Parathyroid adenoma (tissue), 2 donors: ENCODE measurements around the gene ABHD17A.
A peak's percentile ranks its signal among the peaks of the same experiment; 100 is the strongest.

Experiments used
- H2AFZ ChIP-seq: fragments of 300-600 bp; sonication (generic); one replicate; pipeline ENCODE4 v1.7.0; 2017; ENCODE audit warnings: antibody characterized with exemption, mild to moderate bottlenecking
- H3K27ac ChIP-seq: fragments of 300-600 bp; sonication (generic); one replicate; pipeline ENCODE4 v1.7.0; 2017
- H3K27me3 ChIP-seq: fragments of 300-600 bp; sonication (generic); one replicate; pipeline ENCODE4 v1.7.0; 2017; ENCODE audit warnings: low read length; ENCODE audit not compliant: control insufficient read depth, insufficient read depth
- H3K36me3 ChIP-seq: fragments of 300-600 bp; sonication (generic); one replicate; pipeline ENCODE4 v1.7.0; 2017; ENCODE audit warnings: low read length; ENCODE audit not compliant: control insufficient read depth, insufficient read depth
- H3K4me1 ChIP-seq: fragments of 300-600 bp; sonication (generic); one replicate; pipeline ENCODE4 v1.7.0; 2017; ENCODE audit warnings: control low read depth
- H3K4me2 ChIP-seq: fragments of 300-600 bp; sonication (generic); one replicate; pipeline ENCODE4 v1.7.0; 2017; ENCODE audit warnings: low read length
- H3K4me3 ChIP-seq: fragments of 300-600 bp; sonication (generic); one replicate; pipeline ENCODE4 v1.7.0; 2017; ENCODE audit warnings: low read depth, low read length
- H3K79me2 ChIP-seq: fragments of 300-600 bp; sonication (generic); one replicate; pipeline ENCODE4 v1.7.0; 2017; ENCODE audit warnings: control low read depth
- H3K9ac ChIP-seq: fragments of 300-600 bp; sonication (generic); one replicate; pipeline ENCODE4 v1.7.0; 2017; ENCODE audit warnings: mild to moderate bottlenecking
- H3K9me3 ChIP-seq: fragments of 300-600 bp; sonication (generic); one replicate; pipeline ENCODE4 v1.7.0; 2017; ENCODE audit warnings: low read length; ENCODE audit not compliant: control insufficient read depth
- CTCF ChIP-seq: fragments of 300-600 bp; sonication (generic); IDR thresholded peaks from one replicate; pipeline ENCODE4 v1.7.0; 2017; ENCODE audit warnings: antibody characterized with exemption, mild to moderate bottlenecking
- donor health status: primary hyperparathyroidism.

The ABHD17A gene

GRCh38 chr19:1854542-1855039 is 30.7 kb downstream of the ABHD17A start:
- no peak overlapping the region for H3K27ac ChIP-seq
- H3K9me3 ChIP-seq: no peaks in the 10 kb centered on the region
- no peak for TF ChIP-seq CTCF
- peaks cover 7% of the 10 kb centered on the region for H3K79me2 ChIP-seq
- H3K36me3 ChIP-seq: no peaks in the 10 kb centered on the region
- no peak overlapping the region for H3K4me3 ChIP-seq
- H3K27me3 ChIP-seq: no peaks in the 10 kb centered on the region
- no peak overlapping the region for H2AFZ ChIP-seq
- H3K4me1 ChIP-seq: peaks cover 8% of the 10 kb centered on the region
- no peak overlapping the region for H3K9ac ChIP-seq
- H3K4me2 ChIP-seq: no peak overlapping the region

DNA sequence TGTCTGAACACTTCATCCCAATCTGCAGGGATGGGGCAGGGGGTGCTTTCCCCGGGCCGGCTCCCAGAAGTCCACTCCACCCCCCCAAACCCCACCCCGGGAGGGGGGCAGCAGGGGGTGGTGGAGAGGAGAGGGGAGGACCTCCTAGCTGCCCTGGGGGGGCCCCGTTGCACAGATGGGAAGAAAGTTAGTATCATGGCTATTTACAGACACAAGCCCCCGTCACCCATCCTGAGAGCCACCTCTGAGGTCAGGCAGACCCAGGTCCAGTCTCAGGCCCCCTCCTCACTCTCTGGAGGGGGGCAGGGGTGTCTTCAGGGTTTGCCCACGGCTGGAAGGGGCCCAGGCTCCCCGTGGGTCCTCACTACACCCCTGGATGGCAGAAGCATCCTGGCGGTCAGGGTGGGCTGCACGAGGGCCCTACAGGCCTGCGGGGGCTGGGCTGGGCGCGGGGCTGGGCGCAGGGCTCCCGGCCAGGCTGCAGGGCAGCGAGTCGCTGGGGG is 31.2 kb downstream of the ABHD17A start:
- TF ChIP-seq CTCF: no peak
- Histone ChIP-seq H3K4me2 (no peak overlapping the region), H3K36me3 (no peaks in the 10 kb centered on the region), H3K9me3 (no peaks in the 10 kb centered on the region), H3K4me3 (no peak overlapping the region), H3K27me3 (no peaks in the 10 kb centered on the region), H3K79me2 (peaks cover 7% of the 10 kb centered on the region), H3K9ac (no peak overlapping the region), H3K27ac (no peak overlapping the region), H3K4me1 (peaks cover 3% of the 10 kb centered on the region), H2AFZ (no peak overlapping the region)

GRCh38 chr19:1853295-1854038 is 31.8 kb downstream of the ABHD17A start:
- no peak overlapping the region for H2AFZ ChIP-seq
- H3K4me1 ChIP-seq: peaks cover 3% of the 10 kb centered on the region
- peaks cover 7% of the 10 kb centered on the region for H3K79me2 ChIP-seq
- no peak overlapping the region for H3K9ac ChIP-seq
- H3K27me3 ChIP-seq: no peaks in the 10 kb centered on the region
- no peak overlapping the region for H3K4me3 ChIP-seq
- H3K4me2 ChIP-seq: peak overlapping the region; percentile 19
- no peaks in the 10 kb centered on the region for H3K9me3 ChIP-seq
- peak; percentile 88 for TF ChIP-seq CTCF
- no peak overlapping the region for H3K27ac ChIP-seq
- H3K36me3 ChIP-seq: no peaks in the 10 kb centered on the region

DNA sequence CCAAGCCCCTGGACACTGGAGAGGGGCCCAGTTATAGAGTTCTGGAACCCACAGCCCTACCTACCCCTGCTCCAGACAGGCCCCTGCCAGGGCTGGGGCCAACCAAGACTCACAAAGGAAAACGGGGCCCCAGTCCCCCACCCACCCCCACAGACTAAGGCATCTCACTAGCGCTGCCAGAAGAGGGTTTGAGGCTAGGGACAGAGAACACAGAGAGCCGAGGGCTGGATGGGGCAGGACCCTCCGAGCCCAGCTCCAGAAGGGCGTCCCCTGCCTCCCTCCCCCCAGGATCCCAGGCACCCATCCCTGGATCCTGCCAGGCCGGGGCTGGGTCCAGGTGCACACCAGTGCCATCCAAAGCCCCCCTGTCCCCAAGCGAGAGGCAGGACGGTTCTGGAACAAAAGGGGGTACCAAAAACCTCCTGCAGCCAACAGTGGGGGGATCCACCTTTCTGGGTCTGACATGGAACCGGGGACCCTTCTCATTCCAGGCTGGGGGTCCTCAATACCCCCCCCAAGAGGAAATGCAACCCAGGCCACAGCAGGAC is 32.6 kb downstream of the ABHD17A start:
- H3K36me3 ChIP-seq: no peaks in the 10 kb centered on the region
- H3K4me3 ChIP-seq: no peak overlapping the region
- no peak for TF ChIP-seq CTCF
- H3K4me1 ChIP-seq: peaks cover 3% of the 10 kb centered on the region
- H3K9ac ChIP-seq: no peak overlapping the region
- H3K27ac ChIP-seq: no peak overlapping the region
- H3K79me2 ChIP-seq: peaks cover 10% of the 10 kb centered on the region
- no peak overlapping the region for H2AFZ ChIP-seq
- H3K9me3 ChIP-seq: no peaks in the 10 kb centered on the region
- no peaks in the 10 kb centered on the region for H3K27me3 ChIP-seq
- no peak overlapping the region for H3K4me2 ChIP-seq
